Coronary artery (tissue), 2 donors: ENCODE measurements around the gene IFT22.

Experiments used
- DNase-seq: peaks from one replicate; pipeline ENCODE4 v3.0.0-alpha.2; 2017; ENCODE audit warnings: low spot score
- H3K27ac ChIP-seq, 2 donors: fragments of 200-600 bp; sonication (generic); one replicate each; pipeline ENCODE4 v1.5.1; 2016 to 2019
- H3K4me3 ChIP-seq: fragments of 200-600 bp; sonication (generic); 2 replicates; pipeline ENCODE4 v1.5.1; 2016; ENCODE audit warnings: mild to moderate bottlenecking, moderate library complexity
- TF ChIP-seq, protein P1 (sequence below): fragments of 200-600 bp; sonication (generic); IDR thresholded peaks from one replicate; pipeline ENCODE4 v1.5.1; 2019; ENCODE audit warnings: antibody characterized with exemption

The IFT22 gene

DNA sequence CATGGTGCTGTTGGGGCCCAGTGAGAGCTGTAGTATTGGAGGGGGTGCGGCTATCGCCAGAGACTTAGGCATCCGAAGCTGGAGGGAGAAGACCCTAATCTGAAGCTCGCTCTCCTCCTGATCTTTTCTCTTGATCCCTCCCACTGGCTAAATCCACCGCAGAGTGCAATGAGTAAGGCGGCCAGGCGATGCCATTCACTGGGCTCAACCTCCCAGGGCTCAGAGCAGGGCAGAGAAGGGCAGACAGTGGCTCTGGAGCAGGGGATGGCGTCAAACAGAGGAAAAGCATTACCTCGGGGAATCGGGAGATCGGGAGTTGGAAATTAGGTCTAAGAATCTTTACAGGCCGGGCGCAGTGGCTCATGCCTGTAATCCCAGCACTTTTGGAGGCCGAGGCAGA is 18.8 kb upstream of the IFT22 start:
- no peak for DNase-seq
- H3K4me3 ChIP-seq: no peak overlapping the region
- TF ChIP-seq, protein P1, sequence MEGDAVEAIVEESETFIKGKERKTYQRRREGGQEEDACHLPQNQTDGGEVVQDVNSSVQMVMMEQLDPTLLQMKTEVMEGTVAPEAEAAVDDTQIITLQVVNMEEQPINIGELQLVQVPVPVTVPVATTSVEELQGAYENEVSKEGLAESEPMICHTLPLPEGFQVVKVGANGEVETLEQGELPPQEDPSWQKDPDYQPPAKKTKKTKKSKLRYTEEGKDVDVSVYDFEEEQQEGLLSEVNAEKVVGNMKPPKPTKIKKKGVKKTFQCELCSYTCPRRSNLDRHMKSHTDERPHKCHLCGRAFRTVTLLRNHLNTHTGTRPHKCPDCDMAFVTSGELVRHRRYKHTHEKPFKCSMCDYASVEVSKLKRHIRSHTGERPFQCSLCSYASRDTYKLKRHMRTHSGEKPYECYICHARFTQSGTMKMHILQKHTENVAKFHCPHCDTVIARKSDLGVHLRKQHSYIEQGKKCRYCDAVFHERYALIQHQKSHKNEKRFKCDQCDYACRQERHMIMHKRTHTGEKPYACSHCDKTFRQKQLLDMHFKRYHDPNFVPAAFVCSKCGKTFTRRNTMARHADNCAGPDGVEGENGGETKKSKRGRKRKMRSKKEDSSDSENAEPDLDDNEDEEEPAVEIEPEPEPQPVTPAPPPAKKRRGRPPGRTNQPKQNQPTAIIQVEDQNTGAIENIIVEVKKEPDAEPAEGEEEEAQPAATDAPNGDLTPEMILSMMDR: no peak
- no peak overlapping the region for H3K27ac ChIP-seq

DNA sequence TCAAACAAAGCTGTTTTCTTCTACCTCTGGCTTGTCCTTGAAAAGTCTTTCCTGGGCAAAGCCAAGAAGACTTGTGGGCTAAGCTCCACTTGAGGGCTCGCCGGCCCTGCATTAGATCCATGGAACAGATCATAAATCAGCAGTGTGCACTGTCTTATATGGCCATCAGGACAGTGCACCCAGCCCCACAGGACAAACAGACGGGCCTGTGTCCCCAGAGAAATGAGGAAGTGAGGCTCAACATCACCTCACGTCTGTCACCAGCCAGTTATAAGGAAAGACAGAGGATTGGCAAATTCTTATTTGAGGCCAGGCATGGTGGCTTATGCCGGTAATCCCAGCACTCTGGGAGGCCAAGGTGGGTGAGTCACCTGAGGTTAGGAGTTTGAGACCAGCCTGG is 12.3 kb upstream of the IFT22 start:
- TF ChIP-seq, protein P1: no peak
- no peak overlapping the region for H3K4me3 ChIP-seq
- DNase-seq: no peak
- no peak overlapping the region for H3K27ac ChIP-seq

DNA sequence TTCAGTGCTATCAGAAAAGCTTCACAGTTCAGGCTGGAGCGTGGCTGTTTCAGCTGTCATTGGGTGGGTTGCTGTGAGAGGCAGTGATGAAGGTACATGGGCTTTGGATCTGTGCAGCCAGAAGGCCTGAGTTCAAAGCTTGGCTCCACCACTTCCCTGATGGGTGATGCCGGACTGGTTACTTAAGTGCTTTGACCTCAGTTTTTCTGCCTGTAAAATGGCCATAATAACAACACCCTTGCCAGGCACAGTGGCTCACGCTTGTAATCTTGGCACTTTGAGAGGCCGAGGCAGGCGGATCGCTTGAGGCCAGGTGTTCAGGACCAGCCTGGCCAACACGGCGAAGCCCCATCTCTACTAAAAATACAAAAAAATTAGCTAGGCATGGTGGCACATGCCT is 10.4 kb upstream of the IFT22 start:
- TF ChIP-seq, protein P1: no peak
- no peak for DNase-seq
- Histone ChIP-seq H3K27ac (no peak overlapping the region), H3K4me3 (no peak overlapping the region)

- no peak overlapping the region for H3K27ac ChIP-seq
- no peak for DNase-seq
- TF ChIP-seq, protein P1: no peak
- no peak overlapping the region for H3K4me3 ChIP-seq
Observed at GRCh38 chr7:101330011-101330484, 8.4 kb upstream of the IFT22 start.

DNA sequence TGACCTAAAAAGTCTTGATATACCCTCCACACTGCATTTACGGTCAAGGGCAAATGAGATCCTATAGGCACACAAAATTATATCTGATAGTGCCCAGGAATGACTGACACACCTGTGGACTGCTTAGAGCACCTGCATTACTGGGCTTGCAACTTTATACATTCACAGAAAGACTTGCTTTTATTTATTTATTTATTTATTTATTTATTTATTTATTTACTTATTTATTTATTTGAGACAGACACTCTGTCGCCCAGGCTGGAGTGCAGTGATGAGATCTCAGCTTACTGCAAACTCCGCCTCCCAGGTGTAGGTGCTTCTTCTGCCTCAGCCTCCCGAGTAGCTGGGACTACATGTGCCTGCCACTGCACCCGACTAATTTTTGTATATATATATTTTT is 6.5 kb upstream of the IFT22 start:
- TF ChIP-seq, protein P1: no peak
- no peak for DNase-seq
- no peak overlapping the region for H3K27ac ChIP-seq
- no peak overlapping the region for H3K4me3 ChIP-seq

DNA sequence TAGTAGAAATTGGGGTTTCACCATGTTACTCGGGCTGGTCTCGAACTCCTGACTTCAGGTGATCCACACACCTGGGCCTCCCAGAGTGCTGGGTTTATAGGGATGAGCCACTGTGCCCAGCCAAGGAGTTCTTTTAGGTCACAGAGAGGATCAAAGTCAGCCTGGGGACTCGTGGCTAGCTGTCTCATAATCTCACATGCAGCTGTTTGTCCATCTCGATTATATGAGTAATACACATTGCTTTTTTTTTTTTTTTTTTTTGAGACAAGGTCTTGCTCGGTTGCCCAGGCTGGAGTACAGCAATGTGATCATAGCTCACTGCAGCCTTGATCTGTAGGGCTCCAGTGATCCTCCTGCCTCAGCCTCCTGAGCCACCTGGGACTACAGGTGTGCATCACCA is 2.2 kb downstream of the IFT22 start:
- Histone ChIP-seq H3K27ac (no peak overlapping the region), H3K4me3 (no peak overlapping the region)
- no peak for DNase-seq
- TF ChIP-seq, protein P1: no peak

DNA sequence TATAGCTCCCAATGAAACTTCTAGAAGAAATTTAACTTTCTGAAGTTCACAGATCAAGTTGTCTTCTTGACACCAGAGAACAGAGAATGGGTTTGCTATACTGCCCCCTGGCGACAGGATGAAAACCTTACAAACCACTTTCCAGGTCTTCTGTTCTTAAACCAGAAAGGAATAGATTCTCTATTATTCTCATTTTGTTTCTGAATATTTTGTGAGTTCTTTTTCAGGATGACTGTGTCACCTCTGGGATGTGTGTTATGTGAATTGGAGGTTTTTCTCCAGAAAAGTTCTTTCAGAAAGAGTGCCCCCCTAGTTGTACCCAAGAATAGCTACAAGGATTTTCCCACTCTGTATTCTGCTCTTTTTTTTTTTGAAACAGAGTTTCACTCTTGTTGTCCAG is 6.3 kb downstream of the IFT22 start:
- no peak for DNase-seq
- Histone ChIP-seq H3K27ac (no peak overlapping the region), H3K4me3 (no peak overlapping the region)
- TF ChIP-seq, protein P1: peak; percentile 37
